HG03135 (cell line): ENCODE measurements around the gene SEC61A1.

Source experiments
- ATAC-seq: cut with Tn5 transposase; IDR thresholded peaks from one replicate; pipeline ENCODE4 v1.9.1; 2021; ENCODE audit warnings: mild to moderate bottlenecking, moderate library complexity; ENCODE audit not compliant: unreplicated experiment

The SEC61A1 gene

GRCh38 chr3:128111147-128111546 lies 58.9 kb downstream of the SEC61A1 start:
- ATAC-seq = no peak

GRCh38 chr3:128112357-128112968 lies 60.2 kb downstream of the SEC61A1 start:
- no peak for ATAC-seq

DNA sequence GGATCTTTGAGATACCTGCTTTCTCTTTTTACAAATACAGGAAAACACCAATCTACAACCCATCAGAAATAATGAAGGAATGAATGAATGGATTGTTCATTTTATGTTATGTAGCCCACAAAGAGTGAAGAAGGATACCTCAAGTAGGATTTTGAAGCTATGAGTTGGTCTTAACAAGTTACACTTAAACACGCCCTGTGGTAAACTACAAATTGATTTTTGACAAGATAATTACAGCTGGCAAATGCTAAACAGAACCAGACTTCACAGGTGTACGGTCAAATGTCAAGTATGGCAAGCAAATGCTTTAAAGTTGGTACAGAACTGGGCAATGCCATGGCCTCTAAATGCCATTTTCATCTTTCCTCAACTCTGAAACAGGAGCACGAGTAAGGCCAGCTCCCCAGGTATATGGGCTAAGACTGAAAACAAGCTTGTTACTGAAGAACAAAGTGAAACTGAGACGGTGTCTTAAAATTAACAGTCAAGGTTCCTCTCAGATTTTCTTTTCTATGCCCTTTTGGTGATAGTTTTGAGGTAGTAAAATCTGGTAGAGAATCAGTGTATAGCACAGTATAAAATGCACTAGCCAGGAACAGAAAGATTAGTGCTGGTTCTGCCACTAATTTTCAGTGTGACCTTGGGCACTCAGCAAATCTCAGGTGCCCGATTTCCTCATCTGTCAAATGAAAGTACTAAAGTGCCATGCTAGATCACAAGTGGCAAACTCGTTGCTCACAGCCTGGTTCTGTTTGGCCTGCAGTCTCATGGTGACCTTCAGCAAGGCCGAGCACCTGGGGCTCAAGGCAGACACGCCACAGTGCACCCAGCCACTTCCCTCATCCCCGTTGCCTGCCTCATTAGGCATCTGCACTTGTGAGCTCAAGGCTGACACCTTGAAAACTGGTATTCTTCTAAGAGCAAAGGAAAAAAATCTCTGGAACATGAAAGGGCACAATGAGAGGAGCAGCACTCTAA lies 61.9 kb downstream of the SEC61A1 start:
- ATAC-seq = no peak
